HG02885 (cell line): Measurements from ENCODE around the gene CHAC1.

Source experiments
- ATAC-seq: cut with Tn5 transposase; IDR thresholded peaks from one replicate; pipeline ENCODE4 v1.9.1; 2021; ENCODE audit warnings: mild to moderate bottlenecking; ENCODE audit not compliant: unreplicated experiment, poor library complexity

The CHAC1 gene

GRCh38 chr15:40952901-40953712 lies at the start of gene CHAC1:
Gene CHAC1 (plus strand): TSS chr15:40953471. CDS start chr15:40953584, 113 bp downstream.
- ATAC-seq = peak; percentile 96

GRCh38 chr15:40904552-40905201 lies 48.6 kb upstream of the CHAC1 start:
- no peak for ATAC-seq

- ATAC-seq = peak; percentile 73
Measured at GRCh38 chr15:40906091-40906990, 46.9 kb upstream of the CHAC1 start.

- no peak for ATAC-seq
Measured at GRCh38 chr15:40906991-40907802, 46.1 kb upstream of the CHAC1 start.

GRCh38 chr15:40908095-40908494 lies 45.2 kb upstream of the CHAC1 start:
- ATAC-seq = no peak

GRCh38 chr15:40909662-40910630 lies 43.3 kb upstream of the CHAC1 start:
- ATAC-seq = no peak

GRCh38 chr15:40911141-40911540 lies 42.1 kb upstream of the CHAC1 start:
- no peak for ATAC-seq

- no peak for ATAC-seq
Measured at GRCh38 chr15:40911693-40912092, 41.6 kb upstream of the CHAC1 start.

- ATAC-seq = no peak
Measured at GRCh38 chr15:40912478-40912877, 40.8 kb upstream of the CHAC1 start.

- ATAC-seq = no peak
Measured at GRCh38 chr15:40914013-40914412, 39.3 kb upstream of the CHAC1 start.

- ATAC-seq = no peak
Measured at GRCh38 chr15:40914486-40914885, 38.8 kb upstream of the CHAC1 start.

GRCh38 chr15:40915116-40915661 lies 38.1 kb upstream of the CHAC1 start:
- no peak for ATAC-seq

- ATAC-seq = no peak
Measured at GRCh38 chr15:40915679-40916078, 37.6 kb upstream of the CHAC1 start.

GRCh38 chr15:40917585-40917984 lies 35.7 kb upstream of the CHAC1 start:
- ATAC-seq = no peak

- no peak for ATAC-seq
Measured at GRCh38 chr15:40918146-40918798, 35.0 kb upstream of the CHAC1 start.

GRCh38 chr15:40918799-40919392 lies 34.4 kb upstream of the CHAC1 start:
- no peak for ATAC-seq

GRCh38 chr15:40921949-40922607 lies 31.2 kb upstream of the CHAC1 start:
- ATAC-seq = no peak
